RWPE1 (cell line): Measurements from ENCODE around the gene IL12RB2.

Source experiments
- CTCF ChIA-PET: fragments of 350-600 bp; sonication (Branson Sonifier 250); formaldehyde crosslinking; extraction: SDS; loops from one replicate; lab custom pipeline; 2021; lab: Yijun Ruan, JAX
- POLR2A ChIA-PET: fragments of 400-600 bp; formaldehyde crosslinking; extraction: SDS; loops from one replicate; lab custom pipeline; 2020; ENCODE audit warnings: antibody characterized with exemption; ENCODE audit not compliant: low non-redundant PET; lab: Yijun Ruan, JAX
- DNase-seq: peaks from one replicate; pipeline ENCODE4 v3.0.0; 2012; ENCODE audit warnings: low spot score
- H3K27ac ChIP-seq: fragments of 450-650 bp; 2 replicates; pipeline ENCODE4 v1.5.1; 2017
- CTCF ChIP-seq: fragments of 450-650 bp; conservative IDR thresholded peaks from 2 replicates; pipeline ENCODE4 v1.5.1; 2017; ENCODE audit warnings: low read depth, mild to moderate bottlenecking

IL12RB2 gene

GRCh38 chr1:67429528-67430357, 122.1 kb downstream of the IL12RB2 start:
- no peak for TF ChIP-seq CTCF
- no peak for DNase-seq
- H3K27ac ChIP-seq, result peak overlapping the region; percentile 96
- POLR2A ChIA-PET, result no interaction called here
- CTCF ChIA-PET, result interaction anchor here (0.5 to 1.8 kb wide), 6 partner anchors 71 to 259 kb away, joined by 3 to 6 read pairs (median 4); no protein-coding TSS in a partner anchor

- no peak for TF ChIP-seq CTCF
- CTCF ChIA-PET, result interaction anchor here (0.6 to 1.8 kb wide), 2 partner anchors 70 to 107 kb away, joined by 5 to 6 read pairs; no protein-coding TSS in a partner anchor
- peak; percentile 92 for DNase-seq
- POLR2A ChIA-PET, result no interaction called here
- peak within 1 kb of the TSS; percentile 96 for H3K27ac ChIP-seq
Measured at GRCh38 chr1:67430358-67431155, 122.9 kb downstream of the IL12RB2 start, which contains the start of gene SERBP1. Gene SERBP1, minus strand, starts transcription at chr1:67430402. Its CDS starts 102 bp downstream, at chr1:67430300.

- H3K27ac ChIP-seq, result peak overlapping the region; percentile 96
- ChIA-PET CTCF (interaction anchor here (1.8 kb wide), 1 partner anchor 69 kb away, joined by 6 read pairs; no protein-coding TSS in a partner anchor), POLR2A (interaction anchor here (0.6 kb wide), 1 partner anchor 399 kb away, joined by 3 read pairs; no protein-coding TSS in a partner anchor)
- TF ChIP-seq CTCF, result no peak
- no peak for DNase-seq
Measured at GRCh38 chr1:67431156-67431765, 123.6 kb downstream of the IL12RB2 start.

GRCh38 chr1:67431869-67432578, 124.4 kb downstream of the IL12RB2 start:
- POLR2A ChIA-PET, result no interaction called here
- CTCF ChIA-PET, result no interaction called here
- DNase-seq, result no peak
- H3K27ac ChIP-seq, result 0 out of 2 replicates have a peak overlapping the region, but pooled peaks have one; percentile 40
- TF ChIP-seq CTCF, result no peak

- no peak for DNase-seq
- ChIA-PET CTCF (interaction anchor here (0.6 kb wide), 1 partner anchor 277 kb away, joined by 3 read pairs; no protein-coding TSS in a partner anchor), POLR2A (no interaction called here)
- no peak for TF ChIP-seq CTCF
- no peak overlapping the region for H3K27ac ChIP-seq
Measured at GRCh38 chr1:67432745-67433144, 125.1 kb downstream of the IL12RB2 start.
